ENCODE measurements around the gene RIMS3.
"Not testable (repeated sequence)": the region's sequence is repeated elsewhere in the genome, so short reads cannot be mapped to it uniquely, and the experiment has no call there.

The RIMS3 gene

DNA sequence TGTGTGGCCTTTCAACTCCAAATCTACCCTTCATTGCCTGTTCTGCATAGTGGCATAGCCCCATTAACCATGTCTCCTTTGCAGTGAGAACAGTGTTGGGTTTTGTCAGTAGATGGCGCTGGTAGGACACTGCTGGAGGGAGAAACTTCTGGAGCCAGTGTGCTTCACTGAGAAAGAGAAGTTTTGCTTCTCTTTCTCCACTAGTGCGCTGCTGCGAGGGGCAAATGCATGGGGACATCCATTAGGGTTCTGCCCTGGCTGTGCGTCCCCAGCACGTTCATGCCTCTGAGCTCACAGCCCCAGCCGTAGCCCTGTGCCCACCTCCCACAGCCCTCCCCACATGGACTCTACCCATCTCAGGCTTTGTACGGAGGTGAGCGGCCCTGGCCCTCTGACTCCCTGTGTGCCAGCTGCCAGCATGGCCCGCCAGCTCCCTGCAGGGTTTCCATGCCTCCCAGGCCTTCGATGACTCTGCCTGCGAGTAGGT is 53.1 kb downstream of the RIMS3 start:
- no peak overlapping the region for H3K27ac ChIP-seq
- no peak overlapping the region for H3K4me3 ChIP-seq

DNA sequence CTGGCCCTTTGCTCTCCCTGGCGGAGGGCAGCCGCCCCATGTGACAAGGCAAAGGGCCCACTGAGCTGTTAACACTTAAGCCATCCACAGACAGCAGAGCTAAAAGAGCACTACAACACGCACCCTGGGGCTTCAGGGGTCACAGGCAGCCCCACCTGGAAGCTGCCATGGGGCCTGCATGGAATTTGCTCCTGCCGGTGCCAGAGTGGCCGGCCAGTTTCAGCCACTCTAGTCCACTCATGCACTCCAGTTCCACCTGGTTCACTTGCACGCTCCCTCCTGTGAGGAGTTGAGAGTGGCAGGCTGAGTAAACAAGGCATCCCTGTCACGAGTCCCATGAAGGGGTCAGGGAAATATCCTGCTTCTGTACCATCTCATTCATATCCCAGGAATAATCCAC is 55.3 kb downstream of the RIMS3 start:
- no peak overlapping the region for H3K4me3 ChIP-seq
- H3K27ac ChIP-seq: no peak overlapping the region

- peak overlapping the region in 1 of 21 experiments; percentile 73 for H3K27ac ChIP-seq
Observed at GRCh38 chr1:40607921-40608320, 57.6 kb downstream of the RIMS3 start.

GRCh38 chr1:40606978-40607377 is 58.5 kb downstream of the RIMS3 start:
- Histone ChIP-seq H3K4me3 (no peak overlapping the region), H3K27ac (peak overlapping the region in 1 of 21 experiments; percentile 73)

More at GRCh38 chr1:40607921-40608320, 57.6 kb downstream of the RIMS3 start:
- H3K4me3 ChIP-seq: no peak overlapping the region

DNA sequence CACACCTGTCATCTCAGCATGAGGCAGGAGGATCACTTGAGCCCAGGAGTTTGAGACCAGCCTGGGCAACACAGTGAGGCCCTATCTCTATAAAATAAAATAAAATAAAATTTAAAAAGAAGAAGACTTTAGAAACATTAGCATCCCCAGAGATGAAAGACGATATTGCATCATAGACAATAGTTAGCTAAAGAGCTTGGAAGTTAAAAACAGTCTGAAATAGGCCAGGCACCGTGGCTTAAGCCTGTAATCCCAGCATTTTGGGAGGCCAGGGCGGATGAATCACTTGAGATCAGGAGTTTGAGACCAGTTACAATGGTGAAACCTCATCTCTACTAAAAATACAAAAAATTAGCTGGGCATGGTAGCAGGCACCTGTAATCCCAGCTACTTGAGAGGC is 59.3 kb downstream of the RIMS3 start:
- H3K27ac ChIP-seq: no peak overlapping the region
- no peak overlapping the region for H3K4me3 ChIP-seq

- H3K27ac ChIP-seq: peak overlapping the region in 1 of 21 experiments; percentile 46
- no peak overlapping the region for H3K4me3 ChIP-seq
Observed at GRCh38 chr1:40599926-40600325, 65.6 kb downstream of the RIMS3 start.

DNA sequence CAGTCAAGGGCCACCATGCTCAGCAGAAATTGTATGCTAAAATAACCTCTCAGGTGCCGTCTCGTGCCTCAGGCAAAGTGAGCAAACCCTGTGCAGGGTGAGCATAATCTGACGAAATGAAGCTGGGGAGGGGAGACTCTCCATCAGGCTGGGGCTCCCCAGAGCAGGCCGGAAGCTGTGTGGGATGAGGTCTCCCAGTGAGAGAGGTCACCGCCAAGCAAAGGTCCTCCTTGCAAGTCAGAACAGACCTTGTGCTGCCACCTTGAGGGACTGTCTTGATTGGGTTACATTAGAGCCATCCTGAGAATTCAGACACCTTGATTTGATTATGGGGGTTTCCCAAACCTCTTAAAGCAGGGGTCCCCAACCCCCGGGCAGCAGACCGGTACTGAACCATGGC is 69.9 kb downstream of the RIMS3 start:
- no peak overlapping the region for H3K4me3 ChIP-seq
- H3K27ac ChIP-seq: no peak overlapping the region

GRCh38 chr1:40594187-40594531 is 71.3 kb downstream of the RIMS3 start:
- H3K4me3 ChIP-seq: no peak overlapping the region
- no peak overlapping the region for H3K27ac ChIP-seq

- Histone ChIP-seq H3K27ac (no peak overlapping the region), H3K4me3 (no peak overlapping the region)
Observed at GRCh38 chr1:40593449-40594186, 71.9 kb downstream of the RIMS3 start.

DNA sequence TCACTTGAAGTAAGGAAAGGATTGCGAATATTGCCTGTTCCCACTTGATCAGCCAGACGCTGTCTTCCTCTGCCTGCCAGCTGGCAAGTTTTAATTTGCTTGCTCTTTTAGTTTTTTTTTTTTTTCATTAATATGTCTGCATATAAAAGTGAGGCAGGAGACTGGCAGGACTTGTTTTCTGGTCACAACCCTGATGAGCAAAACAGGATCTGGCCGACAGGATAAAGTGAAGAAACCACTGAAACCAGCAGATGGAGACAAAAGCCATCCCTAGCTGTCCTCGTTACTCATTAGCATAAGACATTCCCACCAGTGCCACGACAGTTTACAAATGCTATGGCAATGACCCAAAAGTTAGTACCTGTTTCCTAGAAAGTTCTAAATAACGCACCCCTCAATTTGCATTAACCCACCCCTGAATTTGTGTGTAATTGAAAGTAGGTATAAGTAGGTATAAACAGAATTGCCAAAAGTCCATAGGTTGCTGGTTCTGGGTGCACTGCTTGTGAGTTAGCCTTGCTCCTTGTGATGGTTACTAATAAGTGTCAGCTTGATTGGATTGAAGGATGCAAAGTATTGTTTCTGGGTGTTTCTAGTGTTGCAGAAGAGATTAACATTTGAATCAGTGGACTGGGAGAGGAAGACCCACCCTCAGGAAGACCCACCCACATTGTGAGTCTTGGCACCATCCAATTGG is 73.2 kb downstream of the RIMS3 start:
- Histone ChIP-seq H3K4me3 (no peak overlapping the region), H3K27ac (no peak overlapping the region)

- no peak overlapping the region for H3K4me3 ChIP-seq
- H3K27ac ChIP-seq: no peak overlapping the region
Observed at GRCh38 chr1:40588586-40588985, 76.9 kb downstream of the RIMS3 start.

GRCh38 chr1:40583980-40584379 is 81.5 kb downstream of the RIMS3 start:
- H3K27ac ChIP-seq: no peak overlapping the region

GRCh38 chr1:40582116-40582515 is 83.4 kb downstream of the RIMS3 start:
- Histone ChIP-seq H3K4me3 (no peak overlapping the region), H3K27ac (no peak overlapping the region)

More at GRCh38 chr1:40583980-40584379, 81.5 kb downstream of the RIMS3 start:
- no peak overlapping the region for H3K4me3 ChIP-seq

DNA sequence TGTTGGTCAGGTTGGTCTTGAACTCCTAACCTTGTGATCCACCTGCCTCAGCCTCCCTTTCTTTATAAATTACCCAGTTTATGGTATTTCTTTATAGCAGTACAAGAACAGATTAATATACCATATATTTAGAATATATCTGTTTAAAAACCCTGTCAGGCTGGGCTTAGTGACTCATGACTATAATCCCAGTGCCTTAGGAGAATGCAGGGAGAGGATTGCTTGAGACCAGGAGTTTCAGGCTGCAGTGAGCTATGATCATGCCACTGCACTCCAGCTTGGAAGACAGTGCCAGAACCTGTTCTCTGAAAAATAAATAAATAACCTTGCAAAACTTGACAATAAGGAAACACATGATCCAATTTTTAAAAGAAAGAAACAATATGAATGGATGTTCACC is 90.1 kb downstream of the RIMS3 start:
- H3K4me3 ChIP-seq: no peak overlapping the region

DNA sequence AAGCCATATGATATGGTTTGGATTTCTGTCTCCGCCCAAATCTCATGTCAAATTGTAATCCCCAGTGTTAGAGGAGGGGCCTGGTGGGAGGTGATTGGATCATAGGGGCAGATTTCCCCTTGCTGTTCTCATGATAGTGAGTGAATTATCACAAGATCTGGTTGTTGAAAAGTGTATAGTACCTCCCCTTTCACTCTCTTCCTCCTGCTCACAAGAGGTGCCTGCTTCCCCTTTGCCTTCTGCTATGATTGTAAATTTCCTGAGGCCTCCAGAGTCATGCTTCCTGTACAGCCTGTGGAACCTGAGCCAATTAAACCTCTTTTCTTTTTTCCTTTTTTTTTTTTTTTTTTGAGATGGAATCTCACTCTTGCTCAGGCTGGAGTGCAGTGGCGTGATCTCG is 90.7 kb downstream of the RIMS3 start:
- not testable (repeated sequence) for H3K4me3 ChIP-seq, H3K27ac ChIP-seq

More for the DNA sequence above, 90.1 kb downstream of the RIMS3 start:
- H3K27ac ChIP-seq: no peak overlapping the region
